PFSK-1 (cell line): ENCODE results near the gene ACTR6.

Experiments used
- FOXP2 ChIP-seq: optimal IDR thresholded peaks from 2 replicates; pipeline ENCODE3; 2011; ENCODE audit warnings: borderline replicate concordance, control low read depth, inconsistent platforms; ENCODE audit not compliant: insufficient read depth; ENCODE audit errors: extremely low read length, extremely low read depth
- POLR2AphosphoS5 ChIP-seq: IDR thresholded peaks from 2 replicates; pipeline ENCODE4 v1.6.1; 2012; ENCODE audit warnings: low read depth, mild to moderate bottlenecking, control low read depth, low read length, moderate library complexity
- SIN3A ChIP-seq: IDR thresholded peaks from 2 replicates; pipeline ENCODE4 v1.6.1; 2012; ENCODE audit warnings: mild to moderate bottlenecking, low read length, moderate library complexity, borderline replicate concordance; ENCODE audit not compliant: insufficient read depth
- TAF1 ChIP-seq: IDR thresholded peaks from 2 replicates; pipeline ENCODE4 v1.6.1; 2012; ENCODE audit warnings: low read length, control low read depth, borderline replicate concordance; ENCODE audit not compliant: insufficient read depth
- TF ChIP-seq, protein P1 (sequence below), 2 experiments: IDR thresholded peaks; 2 replicates each; pipeline versions ENCODE4 v1.6.1 to v1.8.0; 2011 to 2012; ENCODE audit warnings: low read depth in 2 of 2, low read length in 2 of 2, control low read depth in 1 of 2, inconsistent platforms in 1 of 2, mild to moderate bottlenecking in 1 of 2, moderate library complexity in 1 of 2; ENCODE audit not compliant: insufficient read depth in 1 of 2

The ACTR6 gene

DNA sequence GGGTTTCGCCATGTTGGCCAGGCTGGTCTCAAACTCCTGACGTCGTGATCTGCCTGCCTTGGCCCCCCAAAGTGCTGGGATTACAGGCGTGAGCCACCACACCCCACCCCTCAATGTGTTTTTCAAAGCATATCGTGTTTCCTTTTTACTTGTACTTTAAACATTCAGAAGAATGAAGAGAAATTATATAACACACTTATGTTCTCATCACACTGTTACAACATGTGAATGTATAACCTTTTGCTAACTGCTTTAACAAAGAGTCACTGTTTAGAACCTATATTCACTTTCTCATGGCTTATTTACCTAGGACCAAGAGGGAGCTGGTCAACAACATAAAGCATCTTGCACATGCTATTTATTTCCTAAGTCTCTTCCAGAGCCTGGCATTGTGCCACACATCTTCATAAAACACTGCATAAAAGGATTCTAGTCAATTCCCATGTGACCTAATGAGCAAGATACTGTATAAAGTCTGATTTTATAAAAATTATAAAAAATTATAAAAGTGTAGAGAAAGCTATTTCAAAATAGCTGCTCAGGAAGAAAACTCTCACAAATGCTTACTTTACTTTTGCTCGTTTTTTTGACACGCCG, 16.0 kb upstream of the ACTR6 start:
- TF ChIP-seq, protein P1, sequence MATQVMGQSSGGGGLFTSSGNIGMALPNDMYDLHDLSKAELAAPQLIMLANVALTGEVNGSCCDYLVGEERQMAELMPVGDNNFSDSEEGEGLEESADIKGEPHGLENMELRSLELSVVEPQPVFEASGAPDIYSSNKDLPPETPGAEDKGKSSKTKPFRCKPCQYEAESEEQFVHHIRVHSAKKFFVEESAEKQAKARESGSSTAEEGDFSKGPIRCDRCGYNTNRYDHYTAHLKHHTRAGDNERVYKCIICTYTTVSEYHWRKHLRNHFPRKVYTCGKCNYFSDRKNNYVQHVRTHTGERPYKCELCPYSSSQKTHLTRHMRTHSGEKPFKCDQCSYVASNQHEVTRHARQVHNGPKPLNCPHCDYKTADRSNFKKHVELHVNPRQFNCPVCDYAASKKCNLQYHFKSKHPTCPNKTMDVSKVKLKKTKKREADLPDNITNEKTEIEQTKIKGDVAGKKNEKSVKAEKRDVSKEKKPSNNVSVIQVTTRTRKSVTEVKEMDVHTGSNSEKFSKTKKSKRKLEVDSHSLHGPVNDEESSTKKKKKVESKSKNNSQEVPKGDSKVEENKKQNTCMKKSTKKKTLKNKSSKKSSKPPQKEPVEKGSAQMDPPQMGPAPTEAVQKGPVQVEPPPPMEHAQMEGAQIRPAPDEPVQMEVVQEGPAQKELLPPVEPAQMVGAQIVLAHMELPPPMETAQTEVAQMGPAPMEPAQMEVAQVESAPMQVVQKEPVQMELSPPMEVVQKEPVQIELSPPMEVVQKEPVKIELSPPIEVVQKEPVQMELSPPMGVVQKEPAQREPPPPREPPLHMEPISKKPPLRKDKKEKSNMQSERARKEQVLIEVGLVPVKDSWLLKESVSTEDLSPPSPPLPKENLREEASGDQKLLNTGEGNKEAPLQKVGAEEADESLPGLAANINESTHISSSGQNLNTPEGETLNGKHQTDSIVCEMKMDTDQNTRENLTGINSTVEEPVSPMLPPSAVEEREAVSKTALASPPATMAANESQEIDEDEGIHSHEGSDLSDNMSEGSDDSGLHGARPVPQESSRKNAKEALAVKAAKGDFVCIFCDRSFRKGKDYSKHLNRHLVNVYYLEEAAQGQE (IDR thresholded peaks at IDR 0.05; ENCODE audit: insufficient read depth in 1 of 2, low read depth in 2 of 2, low read length in 2 of 2), result no peak
- no peak for TF ChIP-seq TAF1
- TF ChIP-seq POLR2AphosphoS5, result no peak
- TF ChIP-seq FOXP2, result no peak
- no peak for TF ChIP-seq SIN3A

DNA sequence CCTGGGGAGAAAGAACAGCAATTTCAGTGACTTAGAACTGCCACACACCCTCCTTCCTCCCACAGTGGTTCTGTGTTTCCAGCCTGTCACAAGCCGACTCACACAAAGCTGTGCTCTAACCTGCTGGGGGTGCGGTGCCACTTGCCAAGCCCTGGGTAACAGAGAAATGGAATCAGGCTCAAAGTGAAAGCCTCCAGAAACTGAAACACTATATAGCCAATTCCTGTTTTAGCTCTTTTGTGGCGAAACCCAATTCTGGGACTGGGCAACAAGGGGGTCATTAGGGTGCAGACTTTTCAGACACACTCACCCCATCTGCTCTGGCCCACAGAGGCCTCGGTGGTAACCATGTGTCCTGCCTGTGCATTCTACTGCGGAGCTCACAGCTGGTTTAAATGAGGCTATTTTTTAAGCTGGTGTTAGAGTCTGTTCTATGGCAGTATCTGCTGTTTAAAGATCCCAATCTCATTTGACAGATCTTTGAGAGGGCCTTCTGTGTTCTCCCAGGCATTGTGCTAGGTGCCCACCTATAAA, 15.2 kb upstream of the ACTR6 start:
- TF ChIP-seq POLR2AphosphoS5 (no peak), TAF1 (no peak), SIN3A (no peak), FOXP2 (no peak)
- TF ChIP-seq, protein P1 (IDR thresholded peaks at IDR 0.05; ENCODE audit: insufficient read depth in 1 of 2, low read depth in 2 of 2, low read length in 2 of 2), result no peak

DNA sequence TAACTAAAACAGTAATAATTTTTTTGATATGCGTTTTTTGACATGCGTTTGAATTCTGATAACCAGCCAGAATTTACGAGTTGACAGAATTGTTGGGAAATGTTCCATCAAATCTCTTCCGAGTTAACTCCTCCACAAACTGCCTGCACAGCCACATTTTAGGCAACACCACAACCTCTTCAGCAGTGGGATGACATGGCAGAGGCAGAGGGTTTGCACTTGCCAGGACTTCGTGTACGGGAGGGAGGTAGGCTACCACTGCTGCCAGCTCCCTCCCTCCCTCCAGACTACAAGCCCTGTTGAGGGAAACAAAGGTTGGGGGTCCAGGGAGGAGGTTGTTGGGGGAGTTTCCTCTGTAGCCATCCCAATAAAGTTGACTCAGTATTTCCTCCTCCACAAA, 14.5 kb upstream of the ACTR6 start:
- TF ChIP-seq FOXP2 (no peak), TAF1 (no peak), SIN3A (no peak), POLR2AphosphoS5 (no peak)
- TF ChIP-seq, protein P1 (IDR thresholded peaks at IDR 0.05; ENCODE audit: insufficient read depth in 1 of 2, low read depth in 2 of 2, low read length in 2 of 2), result no peak

DNA sequence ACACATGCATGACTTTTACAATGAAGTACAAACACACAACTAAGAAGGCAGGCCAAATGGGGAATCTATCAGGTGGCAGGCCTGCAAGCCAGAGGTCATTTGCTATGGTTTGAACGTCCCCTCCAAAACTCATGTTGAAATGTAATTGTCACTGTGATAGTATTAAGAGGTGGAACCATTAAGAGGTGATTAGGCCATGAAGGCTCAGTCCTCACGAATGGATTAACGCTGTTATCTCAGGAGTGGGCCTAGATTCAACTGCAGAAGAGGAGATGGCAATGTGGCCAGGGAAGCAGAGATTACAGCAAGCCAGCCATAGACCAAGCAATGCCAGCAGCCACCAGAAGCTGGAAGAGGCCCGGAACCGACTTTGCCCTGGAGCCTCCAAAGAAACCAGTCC, 13.5 kb upstream of the ACTR6 start:
- TF ChIP-seq, protein P1 (IDR thresholded peaks at IDR 0.05; ENCODE audit: insufficient read depth in 1 of 2, low read depth in 2 of 2, low read length in 2 of 2), result no peak

DNA sequence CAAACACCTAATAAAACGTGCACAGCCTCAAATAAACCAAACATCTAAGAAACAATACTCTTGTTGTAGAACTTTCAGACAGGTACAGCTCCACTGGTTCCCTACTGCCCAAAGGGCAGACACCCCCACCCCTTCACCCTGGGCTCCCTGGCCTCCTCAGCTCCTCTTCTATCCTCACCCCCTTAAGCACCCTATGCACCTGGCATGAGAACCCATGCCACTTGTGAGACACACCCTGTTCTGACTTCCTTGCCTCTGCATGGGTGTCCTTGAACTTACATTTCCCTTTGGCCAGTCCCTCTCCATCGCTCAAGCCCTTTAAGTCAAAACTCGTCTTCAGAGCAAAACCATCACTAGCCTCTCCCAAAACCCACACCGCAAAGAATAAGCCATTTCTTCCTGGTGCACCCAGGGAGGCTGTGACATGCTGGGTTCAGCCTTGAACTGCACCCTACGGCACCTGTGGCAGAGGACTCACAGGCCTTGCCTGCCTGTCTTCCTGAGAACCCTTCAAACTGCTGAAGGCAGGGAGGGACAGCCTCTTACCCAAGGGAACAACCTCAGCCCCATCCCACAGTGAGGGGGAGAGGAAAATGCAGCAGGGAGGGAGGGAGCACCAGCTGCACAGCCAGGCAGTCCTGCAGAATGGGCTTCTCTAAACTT, 12.6 kb upstream of the ACTR6 start:
- TF ChIP-seq TAF1 (no peak), POLR2AphosphoS5 (no peak), SIN3A (no peak), FOXP2 (no peak)
- TF ChIP-seq, protein P1 (IDR thresholded peaks at IDR 0.05; ENCODE audit: insufficient read depth in 1 of 2, low read depth in 2 of 2, low read length in 2 of 2), result no peak
